Endometrial microvascular endothelial cells (primary cell): ENCODE data around the gene ESRRB. TPM values are rescaled to one million over a fixed set of nuclear protein-coding genes. Genes with fewer than 3 reads are reported as not detected.

Experiments used
- in situ Hi-C: cut with HindIII; loops from 2 replicates; pipeline ENCODE4 v1.10.0; 2017; ENCODE audit warnings: low sequenced_read_pairs, low pct_unique_long_range_greater_than_20kb; ENCODE audit errors: inconsistent ontology term
- total RNA-seq: library from RNA; depleted of rRNA; stranded (reverse); fragments of >200 nt; gene quantifications from one replicate; pipeline ENCODE4 v1.2.3, GENCODE V29; 2015; ENCODE audit errors: inconsistent ontology term

The ESRRB gene
- total RNA-seq, 1 donor from 2014 or later, result not detected

DNA sequence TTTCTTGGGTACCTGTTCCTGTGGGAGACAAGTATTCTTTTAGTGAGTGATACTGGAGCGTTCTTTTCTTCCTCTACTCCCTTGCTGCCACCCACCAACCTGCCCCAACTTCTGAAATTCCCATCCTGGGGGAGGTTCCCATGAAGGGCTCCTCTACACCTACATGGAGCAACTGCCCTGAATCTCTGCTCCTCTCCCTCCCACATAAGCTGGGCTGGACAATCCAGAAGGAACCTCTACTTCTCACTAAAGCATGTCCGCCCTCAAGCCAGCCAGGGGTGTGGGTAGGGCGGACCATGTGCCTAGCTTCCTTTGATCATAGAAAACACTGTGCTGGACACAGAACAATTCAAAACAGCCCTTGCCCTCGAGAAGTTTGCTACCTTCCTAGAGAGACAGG, 25.9 kb upstream of the ESRRB start:
- in situ Hi-C loops, result no loop called here

DNA sequence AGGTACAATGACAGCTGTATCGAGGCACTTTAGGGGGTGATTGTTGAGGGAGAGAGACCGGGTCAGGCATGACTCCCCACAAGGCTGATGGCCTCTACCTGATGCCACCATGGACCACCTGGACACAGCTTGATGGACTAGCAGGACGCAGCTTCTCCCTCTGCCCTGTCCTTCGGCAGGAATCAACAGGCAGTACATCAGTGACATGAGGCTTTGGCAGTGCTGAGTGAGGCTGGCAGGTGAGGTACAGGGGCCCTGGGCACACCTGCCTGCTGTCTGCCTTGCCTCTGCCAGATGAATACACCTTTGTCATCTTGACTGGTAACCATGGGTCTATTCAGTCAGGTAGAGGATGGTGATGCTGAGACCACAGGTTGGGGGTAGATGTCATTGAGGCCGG, 25.3 kb upstream of the ESRRB start:
- in situ Hi-C loops, result no loop called here

DNA sequence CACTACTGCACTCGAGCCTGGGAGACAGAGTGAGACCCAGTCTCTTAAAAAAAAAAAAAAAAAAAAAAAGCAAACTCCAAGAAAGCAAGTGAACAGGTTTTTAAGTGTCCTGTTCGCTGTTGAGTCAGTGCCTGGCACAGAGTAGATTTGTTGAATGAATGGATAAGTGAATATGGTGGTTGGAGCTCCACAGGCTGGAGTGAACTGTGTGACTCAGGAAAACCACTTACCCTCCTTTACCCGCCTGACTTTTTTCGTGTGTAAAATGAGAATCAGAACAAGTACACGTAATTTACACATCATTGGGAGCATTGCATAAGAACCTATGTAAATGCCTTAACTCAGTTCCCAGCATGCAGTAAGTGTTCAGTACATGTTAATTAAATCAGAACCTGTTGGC, 24.0 kb upstream of the ESRRB start:
- in situ Hi-C loops, result no loop called here

DNA sequence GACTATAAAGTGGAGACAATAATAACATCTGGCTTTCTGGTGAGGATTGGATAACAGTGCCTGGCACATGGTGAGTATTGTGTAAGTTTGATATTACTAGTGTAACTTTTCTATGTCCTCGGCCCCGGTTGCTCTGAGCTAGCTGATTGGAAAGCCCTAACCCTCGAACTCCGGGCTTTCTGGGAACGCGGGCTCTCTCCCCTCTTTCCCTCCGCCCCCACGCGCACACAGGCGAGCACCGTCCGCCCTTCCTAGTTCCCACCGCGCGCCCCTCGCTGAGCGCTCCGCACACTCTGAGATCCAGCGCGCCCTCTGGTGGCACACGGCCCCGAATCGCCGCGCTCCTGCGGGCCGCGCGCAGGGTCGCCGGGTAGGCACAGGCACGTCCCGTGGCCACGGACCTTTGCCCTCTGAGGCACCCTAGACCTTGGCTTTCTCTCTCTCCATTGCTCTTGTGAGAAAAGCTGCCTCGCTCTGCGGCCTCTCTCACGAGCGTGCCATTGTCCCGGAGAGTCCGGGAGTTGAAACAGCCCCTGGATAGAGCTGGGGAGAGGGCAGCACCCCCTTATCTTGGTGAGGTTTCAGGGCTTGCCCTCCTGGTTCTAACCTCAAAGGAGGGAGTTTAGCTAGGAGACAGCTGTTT, 23.2 kb upstream of the ESRRB start:
- in situ Hi-C loops, result no loop called here

DNA sequence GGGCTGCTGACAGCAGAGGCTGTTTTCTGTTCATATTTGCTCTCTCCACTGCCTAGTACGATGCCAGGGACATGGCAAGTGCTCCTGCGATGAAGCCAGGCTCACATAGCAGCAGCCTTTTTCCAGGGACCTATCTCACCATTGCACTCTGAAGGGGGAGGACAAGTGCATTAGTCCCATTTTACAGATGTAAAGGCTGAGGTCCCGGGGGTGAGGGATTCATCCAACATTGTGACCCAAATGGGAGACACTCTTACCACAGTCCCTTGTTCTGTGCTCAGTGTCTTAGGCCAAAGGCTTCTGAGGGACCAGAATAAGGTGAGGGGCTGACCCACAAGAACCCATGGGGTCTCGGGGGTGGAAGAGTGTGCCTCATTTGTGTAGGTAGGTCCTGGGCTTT, 21.6 kb upstream of the ESRRB start:
- in situ Hi-C loops, result no loop called here

DNA sequence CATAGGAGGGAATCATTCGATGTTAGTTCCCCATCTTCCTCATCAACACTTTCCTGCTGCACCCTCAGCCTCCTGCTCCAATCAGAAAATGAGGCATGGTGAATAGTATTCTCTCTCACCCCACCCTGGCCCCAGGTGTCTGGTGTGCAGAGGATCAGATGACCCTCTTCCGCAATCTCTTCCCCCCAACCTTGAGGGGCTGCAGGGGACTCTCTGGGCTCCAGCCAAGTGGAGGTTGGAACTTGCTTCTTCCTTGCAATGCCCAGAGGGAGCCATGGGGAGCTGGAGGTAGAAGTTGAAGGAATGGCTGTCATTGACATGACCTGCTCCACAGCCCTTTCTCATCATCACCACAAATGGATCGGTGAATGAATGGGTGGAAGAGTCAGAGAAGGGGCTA, 20.2 kb upstream of the ESRRB start:
- in situ Hi-C loops, result no loop called here

DNA sequence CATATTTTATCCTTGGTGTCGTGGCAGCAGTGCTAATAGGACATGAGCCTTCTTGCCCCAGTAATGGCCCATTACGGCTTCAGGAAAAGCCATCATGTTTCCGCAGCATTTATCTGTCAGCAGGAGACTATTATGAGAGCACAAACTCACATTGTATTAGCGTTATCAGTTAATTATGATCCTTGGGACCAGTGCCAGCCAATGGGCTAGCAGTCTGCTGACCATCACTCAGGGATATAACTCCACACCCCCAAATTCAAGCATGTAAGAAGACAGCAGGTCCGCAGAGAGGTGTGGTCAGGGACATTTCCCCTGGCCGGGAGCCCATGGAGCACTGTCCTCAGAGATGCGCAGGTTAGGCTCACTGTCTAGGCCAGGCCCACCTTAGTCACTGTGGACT, 4.9 kb upstream of the ESRRB start:
- in situ Hi-C loops, result no loop called here

DNA sequence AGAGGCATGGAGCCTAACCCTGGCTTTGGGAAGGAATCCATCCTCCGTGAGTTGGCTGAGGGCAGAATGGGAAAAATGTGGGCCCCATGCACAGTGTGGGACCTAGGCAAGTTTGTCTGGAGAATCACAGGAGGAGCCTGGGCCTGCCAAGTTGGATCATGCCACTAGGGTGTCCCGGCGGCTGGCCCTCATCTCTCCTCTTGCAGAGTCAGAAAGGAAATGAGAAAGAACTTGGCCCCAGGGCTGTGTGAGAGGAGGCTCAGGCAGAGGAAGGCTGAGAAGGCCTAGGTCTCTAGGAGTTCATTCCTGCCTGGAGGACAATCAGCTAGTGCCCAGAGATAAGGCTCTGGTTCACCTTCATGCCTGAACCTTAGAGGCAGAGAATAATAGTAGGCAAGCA, 2.5 kb upstream of the ESRRB start:
- in situ Hi-C loops, result no loop called here

DNA sequence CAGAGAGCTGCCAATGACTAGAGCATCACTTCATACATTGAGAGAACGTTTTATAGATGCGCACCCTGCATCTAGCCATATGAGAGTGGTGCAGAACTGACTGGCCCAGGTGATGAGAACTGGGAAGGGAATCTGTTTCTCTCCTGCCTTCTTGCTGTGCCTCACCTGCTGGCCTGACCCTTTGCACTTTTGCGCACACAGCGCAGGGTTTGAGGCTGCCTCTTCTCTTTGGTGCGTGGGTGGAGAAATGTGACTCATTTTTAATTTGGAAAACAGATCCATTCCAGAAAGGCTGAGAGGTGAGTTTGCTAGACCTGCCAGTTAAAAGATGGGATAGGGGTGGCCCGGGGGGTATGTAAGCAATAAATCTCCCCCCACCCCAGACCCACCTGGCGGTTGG, 453 bp upstream of the ESRRB start:
- in situ Hi-C loops, result no loop called here

DNA sequence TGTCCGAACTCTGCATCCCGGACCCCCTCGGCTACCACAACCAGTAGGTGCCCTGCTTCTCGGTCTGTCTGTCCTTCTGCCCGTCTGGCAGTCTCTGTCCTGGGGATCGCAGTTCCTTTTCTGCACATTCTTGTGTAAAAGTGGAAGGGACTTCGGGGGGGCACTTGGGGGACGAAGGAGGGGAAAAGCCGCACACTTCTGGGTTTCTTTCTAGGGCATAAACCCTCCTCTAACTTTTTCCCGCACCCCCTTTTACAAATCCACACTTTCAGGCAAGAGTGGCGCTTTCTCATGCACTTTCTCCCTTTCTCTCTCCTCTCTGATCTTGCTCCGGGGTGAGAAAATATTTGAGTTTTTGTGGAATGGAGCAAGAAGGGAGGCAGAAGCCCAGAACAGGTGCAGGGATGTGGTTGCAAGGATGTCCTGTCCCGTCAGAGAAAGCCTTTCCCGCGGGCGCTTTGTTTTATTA, 506 bp downstream of the ESRRB start:
- in situ Hi-C loops, result no loop called here

DNA sequence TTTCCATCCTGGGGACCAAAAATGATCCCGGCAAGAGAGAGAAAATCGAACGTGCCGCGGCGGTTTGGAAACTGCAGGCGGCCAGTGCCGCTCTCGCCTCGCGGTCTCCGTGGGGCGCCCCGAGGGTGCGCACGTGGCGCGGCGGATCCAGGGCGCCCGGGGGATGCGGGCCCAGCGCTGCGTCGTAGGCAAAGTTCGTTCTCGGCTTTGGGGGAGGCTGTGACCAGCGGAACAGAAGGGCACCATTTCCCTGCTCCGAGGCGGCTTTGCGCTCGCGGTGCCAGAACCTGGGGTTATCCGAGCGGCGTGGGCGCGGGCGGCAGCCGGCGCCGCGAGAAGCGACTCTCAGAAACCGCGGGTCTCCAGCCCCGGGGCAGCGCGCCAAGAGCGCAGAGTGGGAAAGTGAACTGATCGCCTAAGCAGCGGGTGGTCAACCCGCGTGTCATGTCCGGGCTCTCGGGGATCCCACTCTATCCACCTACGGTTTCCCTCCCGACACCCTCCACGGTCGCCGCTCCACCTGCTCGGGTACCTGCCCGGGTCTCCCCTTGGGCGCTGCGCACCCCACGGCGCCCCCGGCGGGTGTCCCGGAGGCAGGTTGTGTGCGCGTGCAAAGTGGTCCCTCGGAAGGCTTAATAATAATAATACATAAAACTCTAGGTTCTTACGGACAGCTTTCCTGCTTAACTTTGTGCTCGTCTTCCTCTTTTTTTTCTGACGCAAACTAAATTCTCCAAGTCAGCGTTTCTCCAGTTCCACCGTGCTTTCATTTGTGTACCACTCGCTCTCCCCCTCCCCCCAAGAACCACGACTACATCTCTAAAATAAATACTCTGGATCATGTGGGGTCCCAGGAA, 1.2 kb downstream of the ESRRB start:
- in situ Hi-C loops, result no loop called here

DNA sequence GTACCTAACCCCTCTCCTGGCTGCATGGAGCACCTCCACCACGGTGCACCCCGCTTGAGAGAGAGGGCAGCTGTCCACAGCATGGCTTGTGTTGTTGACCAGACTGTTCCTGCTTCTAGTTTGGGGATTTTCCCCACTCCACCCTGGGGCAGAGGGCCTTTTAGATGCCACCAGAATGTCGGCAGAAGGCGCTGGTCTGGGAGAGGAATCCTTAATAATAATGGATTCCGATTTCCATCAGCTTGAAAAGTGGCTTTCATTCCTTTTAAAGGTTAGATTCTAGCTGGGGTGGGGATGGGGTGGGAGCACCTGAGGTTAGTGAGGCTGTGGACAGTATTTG, 1.8 kb downstream of the ESRRB start:
- in situ Hi-C loops, result no loop called here

DNA sequence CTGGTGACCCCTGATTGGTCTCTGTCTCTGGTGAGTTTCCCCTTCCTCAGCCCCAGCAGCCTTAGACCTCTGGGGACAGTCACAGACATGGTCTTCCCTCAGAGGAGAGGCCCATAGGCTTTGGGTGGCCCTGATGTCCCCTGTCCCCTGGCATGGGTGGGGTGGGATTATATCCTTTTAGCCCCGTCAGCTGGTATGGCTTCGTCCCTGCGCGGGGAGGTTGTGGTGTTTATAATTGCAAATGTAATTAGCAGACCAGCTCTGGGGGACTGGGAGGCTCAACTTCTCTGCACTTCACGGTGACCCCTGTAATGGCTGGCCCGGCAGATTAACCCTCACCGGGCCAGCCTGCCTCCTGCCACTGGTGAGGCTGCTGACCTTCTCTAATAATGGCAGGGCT, 5.1 kb downstream of the ESRRB start:
- in situ Hi-C loops, result no loop called here

DNA sequence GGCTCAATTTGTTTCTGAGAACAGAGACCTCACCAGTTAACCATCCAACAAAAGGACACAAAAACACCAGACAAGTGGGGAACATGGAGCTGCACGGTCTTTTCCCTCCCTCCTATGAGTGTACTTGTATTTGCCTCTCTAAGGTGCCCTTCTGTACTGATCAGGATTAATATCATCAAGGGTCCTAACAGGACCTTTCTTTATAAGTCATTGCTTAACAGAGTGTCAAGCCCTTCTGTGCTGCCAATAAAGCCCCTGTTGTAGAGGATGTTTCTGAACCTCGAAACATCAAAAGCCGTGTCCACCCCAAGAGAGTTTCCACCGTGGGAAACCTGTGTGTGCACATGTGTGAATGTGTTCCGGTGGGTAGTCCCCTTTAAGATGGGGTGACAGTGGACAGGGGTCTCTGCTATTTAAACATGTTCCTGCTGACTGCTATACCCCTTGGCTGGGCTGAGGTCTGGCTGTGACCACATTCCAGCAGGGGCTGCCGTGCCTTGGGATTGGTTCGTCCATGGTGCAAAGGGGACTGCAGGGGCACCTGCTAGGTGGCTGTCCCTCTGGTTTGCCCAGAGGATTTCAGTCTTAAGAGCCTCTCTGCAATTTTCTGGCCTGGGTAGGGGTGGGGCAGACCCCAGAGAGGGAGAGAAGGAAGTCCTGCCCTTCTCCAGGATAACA, 6.0 kb downstream of the ESRRB start:
- in situ Hi-C loops, result no loop called here

DNA sequence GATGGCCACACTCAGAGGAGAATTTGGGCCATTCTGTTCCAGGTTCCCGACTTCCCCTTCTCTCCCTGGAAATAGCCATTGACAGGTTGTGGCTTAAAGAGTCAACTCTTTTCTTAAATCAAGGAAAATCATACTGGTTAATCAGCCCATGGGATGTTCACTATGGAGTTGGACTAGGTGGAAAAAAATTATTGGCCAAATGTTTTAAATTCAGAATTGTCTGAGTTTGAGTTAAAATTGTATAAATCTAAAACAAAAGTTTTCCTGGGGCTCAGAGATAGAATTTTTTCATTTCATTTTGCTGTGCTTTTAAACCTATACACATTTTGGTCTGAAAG, 6.5 kb downstream of the ESRRB start:
- in situ Hi-C loops, result no loop called here

DNA sequence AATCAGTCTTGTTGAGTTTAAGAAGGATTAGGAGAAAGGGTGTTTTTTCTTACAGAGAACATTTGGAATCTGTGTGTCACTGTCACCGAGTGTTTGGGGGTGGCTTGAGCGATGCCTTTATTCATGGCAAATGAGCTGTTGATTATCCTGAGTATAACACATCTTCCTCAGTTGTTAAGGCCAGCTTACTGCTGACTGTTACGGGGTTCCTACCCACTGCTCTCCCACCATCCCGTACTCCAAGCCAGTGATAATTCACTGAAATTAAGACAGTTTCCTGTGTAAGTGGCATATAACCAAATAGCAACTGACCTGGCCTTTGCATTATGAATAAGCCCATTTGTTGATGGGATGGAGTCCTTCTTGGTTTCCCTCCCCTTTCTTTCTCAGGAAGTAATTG, 9.5 kb downstream of the ESRRB start:
- in situ Hi-C loops, result no loop called here

DNA sequence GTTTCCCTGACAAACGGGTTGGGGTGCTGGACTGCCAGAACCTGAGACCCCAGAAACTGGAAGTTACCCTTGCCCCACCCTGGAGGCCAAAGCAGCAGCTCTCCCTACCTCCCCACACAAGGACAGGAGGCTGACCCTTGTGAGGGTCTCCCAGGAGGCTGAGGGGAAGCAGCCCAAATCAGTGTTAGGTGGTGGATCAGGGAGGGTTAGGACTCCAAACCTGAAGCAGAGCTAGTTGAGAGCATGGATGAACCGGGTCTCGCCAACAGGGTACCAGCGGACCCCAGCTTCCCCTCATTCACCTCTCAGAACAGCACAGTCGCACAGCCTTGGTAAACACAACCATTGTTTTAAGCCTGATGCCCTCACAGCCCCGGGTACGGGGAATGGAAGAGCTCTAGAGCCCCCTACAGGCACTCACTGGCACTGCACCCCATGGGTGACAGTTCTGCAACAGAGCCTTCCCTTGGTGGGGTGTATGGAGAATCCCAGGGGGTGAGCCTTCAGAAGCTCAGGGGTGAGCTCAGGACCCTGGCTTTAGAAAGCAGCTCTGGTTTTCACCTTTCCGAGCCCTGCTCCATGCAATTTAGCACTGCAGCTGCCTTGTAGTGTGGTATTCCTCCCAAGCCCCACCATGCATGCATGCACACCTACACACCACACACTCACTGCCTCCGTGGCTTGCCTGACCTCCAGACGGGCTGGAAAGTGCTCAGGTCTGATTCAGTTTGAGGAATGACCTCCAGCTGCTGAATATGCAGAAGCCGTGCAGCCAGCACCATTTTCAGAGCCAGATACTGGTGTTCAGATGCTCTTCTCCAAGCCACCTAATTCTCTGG, 11.2 kb downstream of the ESRRB start:
- in situ Hi-C loops, result no loop called here

DNA sequence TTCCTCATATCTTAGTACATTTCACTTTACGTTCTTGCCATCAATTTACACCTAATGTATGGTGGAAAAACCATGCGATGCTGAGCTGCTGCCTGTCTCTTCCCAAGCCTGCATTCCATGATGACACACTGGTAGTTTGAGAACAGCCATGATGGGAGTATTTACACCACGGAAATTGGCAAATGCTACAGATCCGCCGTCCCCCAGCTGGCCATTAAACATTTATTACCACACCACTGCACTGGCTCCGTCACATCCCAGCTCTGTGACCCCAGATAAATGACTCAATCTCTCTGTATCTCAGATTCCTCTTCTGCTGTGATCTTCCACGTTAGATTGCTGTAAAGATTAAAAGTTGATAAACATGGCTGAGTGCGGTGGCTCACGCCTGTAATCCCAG, 13.9 kb downstream of the ESRRB start:
- in situ Hi-C loops, result no loop called here

DNA sequence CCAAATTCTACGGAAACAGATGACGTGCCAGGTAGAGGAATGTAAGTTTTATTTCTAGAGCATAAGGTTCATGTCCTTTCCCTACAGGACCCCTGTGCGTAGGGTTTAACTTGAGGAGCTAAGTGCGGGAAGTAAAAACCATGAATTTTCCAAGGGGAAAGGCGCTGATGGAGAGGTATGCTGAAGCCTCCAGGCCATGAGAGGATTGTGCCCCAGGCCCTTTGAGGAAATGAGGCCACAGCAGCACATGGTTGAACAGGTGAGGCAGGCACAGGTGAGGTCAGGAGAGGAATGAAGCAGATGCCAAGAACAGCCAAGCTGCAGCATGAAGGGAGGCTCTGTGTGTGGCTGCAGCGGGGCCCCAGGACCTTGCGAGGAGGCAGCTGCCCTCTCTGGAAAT, 14.7 kb downstream of the ESRRB start:
- in situ Hi-C loops, result no loop called here
